Panc1 (cell line): ENCODE results near the gene YBX3. TPM values are rescaled to one million over a fixed set of nuclear protein-coding genes. Genes with fewer than 3 reads are reported as not detected.

Experiments used
- ATAC-seq: fragments of 200-7000 bp; cut with Tn5 transposase; 2 replicates; pipeline ENCODE4 v1.9.1; 2020; ENCODE audit warnings: mild to moderate bottlenecking, moderate library complexity
- BruUV-seq: library from RNA; stranded (reverse); fragments of 400-500 nt; replicated peaks from 2 replicates; lab custom pipeline; 2021; lab: Mats Ljungman, UMichigan
- CTCF ChIA-PET: fragments of 300-600 bp; sonication (Branson Sonifier 250); formaldehyde crosslinking; loops from one replicate; lab custom pipeline; 2022; ENCODE audit warnings: antibody characterized with exemption; lab: Charles Lee
- POLR2A ChIA-PET: fragments of 300-600 bp; sonication (Branson Sonifier 250); formaldehyde crosslinking; loops from one replicate; lab custom pipeline; 2022; ENCODE audit warnings: antibody characterized with exemption; lab: Charles Lee
- DNase-seq: peaks from one replicate; pipeline ENCODE4 v3.0.0-alpha.2; 2010; ENCODE audit warnings: low read depth, low spot score
- H3K27ac ChIP-seq: 2 replicates; pipeline ENCODE4 v1.5.1; 2011; ENCODE audit warnings: mild to moderate bottlenecking, low read length, inconsistent platforms
- H3K27me3 ChIP-seq: fragments of 200-500 bp; sonication (Bioruptor generic); 2 replicates; pipeline ENCODE4 v1.6.0; 2014; ENCODE audit warnings: low read length, inconsistent platforms; ENCODE audit not compliant: control insufficient read depth, insufficient read depth
- H3K36me3 ChIP-seq: fragments of 200-500 bp; sonication (Bioruptor generic); 2 replicates; pipeline ENCODE4 v1.5.1; 2014; ENCODE audit warnings: inconsistent platforms, mild to moderate bottlenecking, low read length, moderate library complexity; ENCODE audit not compliant: control insufficient read depth, insufficient read depth
- H3K4me1 ChIP-seq: 2 replicates; pipeline ENCODE4 v1.5.1; 2011; ENCODE audit warnings: inconsistent platforms, mild to moderate bottlenecking, low read length, moderate library complexity; ENCODE audit not compliant: control insufficient read depth, insufficient read depth
- H3K4me3 ChIP-seq, 2 experiments: 2 replicates each; pipeline ENCODE4 v1.5.1; 2011 to 2012; ENCODE audit warnings: low read depth in 2 of 2, low read length in 2 of 2, mild to moderate bottlenecking in 2 of 2, inconsistent platforms in 1 of 2, moderate library complexity in 1 of 2
- H3K9me3 ChIP-seq: fragments of 200-500 bp; sonication (Bioruptor generic); 2 replicates; pipeline ENCODE4 v1.5.1; 2014; ENCODE audit warnings: low read depth, mild to moderate bottlenecking, inconsistent platforms, low read length, moderate library complexity; ENCODE audit not compliant: control insufficient read depth, insufficient read depth
- POLR2AphosphoS5 ChIP-seq: IDR thresholded peaks from 2 replicates; pipeline ENCODE4 v1.6.1; 2012; ENCODE audit warnings: mild to moderate bottlenecking, low read depth, low read length, moderate library complexity
- SIN3A ChIP-seq: IDR thresholded peaks from 2 replicates; pipeline ENCODE4 v1.6.1; 2012; ENCODE audit warnings: low read depth, mild to moderate bottlenecking, low read length, moderate library complexity, borderline replicate concordance; ENCODE audit not compliant: insufficient read depth
- TCF7L2 ChIP-seq: IDR thresholded peaks from 2 replicates; pipeline ENCODE4 v1.6.1; 2011; ENCODE audit warnings: mild to moderate bottlenecking, low read depth, low read length, inconsistent platforms
- in situ Hi-C: cut with HindIII; loops from 2 replicates; pipeline ENCODE4 v1.10.0; 2016; ENCODE audit warnings: low sequenced_read_pairs, low pct_unique_long_range_greater_than_20kb
- intact Hi-C: fragments of 100-400 bp; cut with micrococcal nuclease; formaldehyde crosslinking; loops from one replicate; pipeline ENCODE4 v1.10.0; 2022; ENCODE audit not compliant: unreplicated experiment
- total RNA-seq: library from RNA; stranded (reverse); gene quantifications from one replicate; pipeline ENCODE4 v1.2.1, GENCODE V29; 2021; ENCODE audit not compliant: unreplicated experiment
- TF ChIP-seq, protein P1 (sequence below), 2 experiments: IDR thresholded peaks; 2 replicates each; pipeline ENCODE4 v1.6.1; 2011 to 2012; ENCODE audit warnings: low read depth in 2 of 2, control low read depth in 1 of 2, low read length in 1 of 2, mild to moderate bottlenecking in 1 of 2, moderate library complexity in 1 of 2; ENCODE audit not compliant: insufficient read depth in 1 of 2
- TF ChIP-seq, protein P2 (sequence below): fragments of 450-650 bp; IDR thresholded peaks from 2 replicates; pipeline ENCODE4 v1.5.1; 2017; ENCODE audit warnings: mild to moderate bottlenecking

YBX3 gene
- total RNA-seq, 1 experiment from 2014 or later: 155 TPM

DNA sequence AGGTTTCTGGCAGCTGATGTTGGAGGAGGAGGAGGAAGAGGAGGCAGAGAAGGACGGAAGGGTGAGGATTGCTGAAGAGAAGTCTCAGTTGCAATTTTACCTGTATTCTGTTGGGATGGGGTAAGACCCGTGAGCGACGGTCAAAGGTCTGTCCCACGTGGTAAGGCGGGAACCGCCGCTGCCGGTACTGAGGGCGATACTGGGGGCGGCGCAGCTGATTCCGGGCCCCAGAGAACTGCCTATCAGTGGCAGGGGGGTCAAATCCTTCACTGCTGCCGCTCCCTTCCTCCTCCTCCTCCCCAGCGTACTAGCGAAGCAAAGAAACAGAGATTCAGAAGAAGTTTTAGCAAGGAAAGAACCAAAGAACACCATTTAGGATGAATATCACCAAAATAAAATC, 13.3 kb downstream of the YBX3 start:
- Histone ChIP-seq H3K27ac (no peak overlapping the region), H3K9me3 (no peaks in the 10 kb centered on the region), H3K27me3 (no peaks in the 10 kb centered on the region), H3K4me3 (no peak overlapping the region), H3K4me1 (no peaks in the 10 kb centered on the region), H3K36me3 (peaks cover 39% of the 10 kb centered on the region)
- in situ Hi-C loops: no loop called here
- TF ChIP-seq, protein P1, sequence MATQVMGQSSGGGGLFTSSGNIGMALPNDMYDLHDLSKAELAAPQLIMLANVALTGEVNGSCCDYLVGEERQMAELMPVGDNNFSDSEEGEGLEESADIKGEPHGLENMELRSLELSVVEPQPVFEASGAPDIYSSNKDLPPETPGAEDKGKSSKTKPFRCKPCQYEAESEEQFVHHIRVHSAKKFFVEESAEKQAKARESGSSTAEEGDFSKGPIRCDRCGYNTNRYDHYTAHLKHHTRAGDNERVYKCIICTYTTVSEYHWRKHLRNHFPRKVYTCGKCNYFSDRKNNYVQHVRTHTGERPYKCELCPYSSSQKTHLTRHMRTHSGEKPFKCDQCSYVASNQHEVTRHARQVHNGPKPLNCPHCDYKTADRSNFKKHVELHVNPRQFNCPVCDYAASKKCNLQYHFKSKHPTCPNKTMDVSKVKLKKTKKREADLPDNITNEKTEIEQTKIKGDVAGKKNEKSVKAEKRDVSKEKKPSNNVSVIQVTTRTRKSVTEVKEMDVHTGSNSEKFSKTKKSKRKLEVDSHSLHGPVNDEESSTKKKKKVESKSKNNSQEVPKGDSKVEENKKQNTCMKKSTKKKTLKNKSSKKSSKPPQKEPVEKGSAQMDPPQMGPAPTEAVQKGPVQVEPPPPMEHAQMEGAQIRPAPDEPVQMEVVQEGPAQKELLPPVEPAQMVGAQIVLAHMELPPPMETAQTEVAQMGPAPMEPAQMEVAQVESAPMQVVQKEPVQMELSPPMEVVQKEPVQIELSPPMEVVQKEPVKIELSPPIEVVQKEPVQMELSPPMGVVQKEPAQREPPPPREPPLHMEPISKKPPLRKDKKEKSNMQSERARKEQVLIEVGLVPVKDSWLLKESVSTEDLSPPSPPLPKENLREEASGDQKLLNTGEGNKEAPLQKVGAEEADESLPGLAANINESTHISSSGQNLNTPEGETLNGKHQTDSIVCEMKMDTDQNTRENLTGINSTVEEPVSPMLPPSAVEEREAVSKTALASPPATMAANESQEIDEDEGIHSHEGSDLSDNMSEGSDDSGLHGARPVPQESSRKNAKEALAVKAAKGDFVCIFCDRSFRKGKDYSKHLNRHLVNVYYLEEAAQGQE (IDR thresholded peaks at IDR 0.05; ENCODE audit: insufficient read depth in 1 of 2, low read depth in 2 of 2, low read length in 1 of 2): no peak
- TF ChIP-seq, protein P2, sequence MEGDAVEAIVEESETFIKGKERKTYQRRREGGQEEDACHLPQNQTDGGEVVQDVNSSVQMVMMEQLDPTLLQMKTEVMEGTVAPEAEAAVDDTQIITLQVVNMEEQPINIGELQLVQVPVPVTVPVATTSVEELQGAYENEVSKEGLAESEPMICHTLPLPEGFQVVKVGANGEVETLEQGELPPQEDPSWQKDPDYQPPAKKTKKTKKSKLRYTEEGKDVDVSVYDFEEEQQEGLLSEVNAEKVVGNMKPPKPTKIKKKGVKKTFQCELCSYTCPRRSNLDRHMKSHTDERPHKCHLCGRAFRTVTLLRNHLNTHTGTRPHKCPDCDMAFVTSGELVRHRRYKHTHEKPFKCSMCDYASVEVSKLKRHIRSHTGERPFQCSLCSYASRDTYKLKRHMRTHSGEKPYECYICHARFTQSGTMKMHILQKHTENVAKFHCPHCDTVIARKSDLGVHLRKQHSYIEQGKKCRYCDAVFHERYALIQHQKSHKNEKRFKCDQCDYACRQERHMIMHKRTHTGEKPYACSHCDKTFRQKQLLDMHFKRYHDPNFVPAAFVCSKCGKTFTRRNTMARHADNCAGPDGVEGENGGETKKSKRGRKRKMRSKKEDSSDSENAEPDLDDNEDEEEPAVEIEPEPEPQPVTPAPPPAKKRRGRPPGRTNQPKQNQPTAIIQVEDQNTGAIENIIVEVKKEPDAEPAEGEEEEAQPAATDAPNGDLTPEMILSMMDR: no peak
- TF ChIP-seq SIN3A: no peak
- TF ChIP-seq POLR2AphosphoS5: no peak
- TF ChIP-seq TCF7L2: no peak
- BruUV-seq: no TSS peak
- ATAC-seq: no peak
- ChIA-PET CTCF (no interaction called here), POLR2A (no interaction called here)
- intact Hi-C loops: no loop called here
- DNase-seq: no peak

DNA sequence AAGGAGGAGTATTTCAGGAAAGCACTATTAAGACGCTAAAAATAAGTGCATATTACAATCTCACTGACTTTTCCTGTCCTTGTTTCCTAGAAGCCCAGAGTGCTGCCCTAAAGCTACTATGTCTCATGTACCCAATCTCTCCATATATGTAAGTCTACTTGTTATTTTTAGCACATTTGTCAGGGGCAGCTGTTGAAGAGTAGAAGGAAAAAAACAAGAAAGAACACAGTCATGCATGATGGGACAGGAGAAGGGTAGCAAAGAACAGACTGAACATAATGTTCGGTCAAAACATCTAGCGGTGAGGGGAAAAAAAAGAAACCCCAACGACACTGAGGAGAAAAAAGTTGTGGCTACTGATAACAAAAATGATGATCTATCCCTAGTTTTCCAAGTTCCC, 14.3 kb downstream of the YBX3 start:
- BruUV-seq: no TSS peak
- Histone ChIP-seq H3K4me1 (no peaks in the 10 kb centered on the region), H3K27me3 (no peaks in the 10 kb centered on the region), H3K4me3 (no peak overlapping the region), H3K9me3 (no peaks in the 10 kb centered on the region), H3K36me3 (peaks cover 32% of the 10 kb centered on the region), H3K27ac (no peak overlapping the region)
- in situ Hi-C loops (no loop called here), intact Hi-C loops (no loop called here)
- POLR2A ChIA-PET: no interaction called here
- CTCF ChIA-PET: no interaction called here
- ATAC-seq: no peak
- no peak for DNase-seq
- TF ChIP-seq, protein P2: no peak
- TF ChIP-seq POLR2AphosphoS5: no peak
- TF ChIP-seq SIN3A: no peak
- TF ChIP-seq, protein P1 (IDR thresholded peaks at IDR 0.05; ENCODE audit: insufficient read depth in 1 of 2, low read depth in 2 of 2, low read length in 1 of 2): no peak
- no peak for TF ChIP-seq TCF7L2
